GM12878 (cell line): ENCODE measurements around the gene SELENOK. TPM values are rescaled to one million over a fixed set of nuclear protein-coding genes. Genes with fewer than 3 reads are reported as not detected.

Source experiments
- ATAC-seq: fragments of 200-7000 bp; cut with Tn5 transposase; 3 replicates; pipeline ENCODE4 v1.9.1; 2020; ENCODE audit warnings: mild to moderate bottlenecking, moderate library complexity
- BruUV-seq: library from RNA; stranded (reverse); fragments of 400-500 nt; replicated peaks from 2 replicates; lab custom pipeline; 2021; lab: Mats Ljungman, UMichigan
- CTCF ChIA-PET: fragments of 300-600 bp; sonication (Branson Sonifier 250); formaldehyde crosslinking; extraction: SDS; loops from one replicate; lab custom pipeline; 2021; ENCODE audit warnings: inconsistent platforms; lab: Yijun Ruan, JAX
- POLR2A ChIA-PET: fragments of 350-600 bp; formaldehyde crosslinking; extraction: SDS; loops from one replicate; lab custom pipeline; 2021; ENCODE audit warnings: inconsistent platforms; lab: Charles Lee
- RAD21 ChIA-PET: fragments of 300-600 bp; sonication (Branson Sonifier 250); formaldehyde crosslinking; loops from one replicate; lab custom pipeline; 2023; ENCODE audit warnings: antibody characterized with exemption; ENCODE audit not compliant: unreplicated experiment; lab: Charles Lee
- SMC1A ChIA-PET: fragments of 300-600 bp; sonication (Branson Sonifier 250); formaldehyde crosslinking; loops from one replicate; lab custom pipeline; 2023; ENCODE audit not compliant: unreplicated experiment, uncharacterized antibody; lab: Charles Lee
- DNase-seq: peaks from one replicate; pipeline ENCODE4 v3.0.0-alpha.2; 2011; ENCODE audit warnings: low read depth, low spot score
- FAIRE-seq: peaks from 3 replicates; lab custom pipeline; 2011; peaks lifted over from hg19 to GRCh38; lab: Jason Lieb, UNC
- H2AFZ ChIP-seq: 2 replicates; pipeline ENCODE4 v1.6.0; 2011; ENCODE audit warnings: low read depth, low read length, control low read depth; ENCODE audit not compliant: control insufficient read depth
- H3K27ac ChIP-seq: 2 replicates; pipeline ENCODE4 v1.5.1; 2011; ENCODE audit warnings: control low read depth; ENCODE audit not compliant: control insufficient read depth, insufficient read depth
- H3K27me3 ChIP-seq, 2 experiments: replicated peaks in 1 of 2; 2 replicates each; pipeline versions ENCODE4 v1.6.0 to v1.6.1; 2011; ENCODE audit warnings: low read length in 1 of 2; ENCODE audit not compliant: control insufficient read depth in 2 of 2, insufficient read depth in 2 of 2
- H3K36me3 ChIP-seq, 2 experiments: 2 replicates each; pipeline ENCODE4 v1.5.1; 2011; ENCODE audit warnings: low read length in 1 of 2; ENCODE audit not compliant: control insufficient read depth in 2 of 2, insufficient read depth in 2 of 2
- H3K4me1 ChIP-seq: 2 replicates; pipeline ENCODE4 v1.6.1; 2011; ENCODE audit warnings: mild to moderate bottlenecking, low read length, moderate library complexity, mixed read lengths; ENCODE audit not compliant: control insufficient read depth, insufficient read depth
- H3K4me2 ChIP-seq: 2 replicates; pipeline ENCODE4 v1.6.0; 2011; ENCODE audit warnings: control low read depth; ENCODE audit not compliant: control insufficient read depth, insufficient read depth
- H3K4me3 ChIP-seq: fragments of 200-600 bp; sonication (generic); 2 replicates; pipeline ENCODE4 v1.5.1; 2016
- H3K79me2 ChIP-seq: 2 replicates; pipeline ENCODE4 v1.6.0; 2011; ENCODE audit warnings: low read length; ENCODE audit not compliant: control insufficient read depth, insufficient read depth
- H3K9ac ChIP-seq: 2 replicates; pipeline ENCODE4 v1.8.0; 2011; ENCODE audit warnings: low read length, control low read depth, mixed read lengths; ENCODE audit not compliant: control insufficient read depth, insufficient read depth
- H3K9me3 ChIP-seq: replicated peaks from 3 replicates; pipeline ENCODE4 v1.5.1; 2011; ENCODE audit warnings: mild to moderate bottlenecking, low read length; ENCODE audit not compliant: control insufficient read depth, insufficient read depth
- H4K20me1 ChIP-seq: 2 replicates; pipeline ENCODE4 v1.6.0; 2011; ENCODE audit not compliant: control insufficient read depth, insufficient read depth
- BACH1 ChIP-seq: fragments of 450-650 bp; IDR thresholded peaks from 2 replicates; pipeline ENCODE4 v1.6.1; 2017; ENCODE audit warnings: mild to moderate bottlenecking, borderline replicate concordance
- CBX3 ChIP-seq: fragments of 200-600 bp; sonication (generic); IDR thresholded peaks from 2 replicates; pipeline ENCODE4 v1.6.1; 2016; ENCODE audit warnings: low read depth, borderline replicate concordance
- CEBPB ChIP-seq, 2 experiments: fragments of 150-350 bp in 1 of 2; IDR thresholded peaks; 2 replicates each; pipeline ENCODE4 v1.6.1; 2012 to 2014; ENCODE audit warnings: low read depth in 2 of 2, low read length in 2 of 2, borderline replicate concordance in 1 of 2, inconsistent platforms in 1 of 2
- CTCF ChIP-seq, 3 experiments: IDR thresholded peaks in 2 of 3; conservative IDR thresholded peaks in 1 of 3; 2 replicates each; pipeline ENCODE4 v1.5.1; 2011; ENCODE audit warnings: low read depth in 3 of 3, low read length in 3 of 3, mild to moderate bottlenecking in 3 of 3, control low read depth in 2 of 3, moderate library complexity in 2 of 3, inconsistent platforms in 1 of 3, mixed read lengths in 1 of 3; ENCODE audit not compliant: control insufficient read depth in 2 of 3, insufficient read depth in 1 of 3; ENCODE audit errors: extremely low read depth in 1 of 3
- EGR1 ChIP-seq, 2 experiments: IDR thresholded peaks; 1 replicate in 1 of 2; 2 replicates in 1 of 2; pipeline ENCODE4 v1.6.1; 2011 to 2012; ENCODE audit warnings: low read depth in 2 of 2, low read length in 2 of 2, borderline replicate concordance in 1 of 2, mild to moderate bottlenecking in 1 of 2, moderate library complexity in 1 of 2
- EP300 ChIP-seq, 2 experiments: fragments of 150-350 bp in 1 of 2; IDR thresholded peaks; 2 replicates each; pipeline ENCODE4 v1.6.1; 2011 to 2012; ENCODE audit warnings: low read depth in 2 of 2, low read length in 2 of 2, borderline replicate concordance in 1 of 2, improper control_type of control experiment in 1 of 2, inconsistent platforms in 1 of 2; ENCODE audit not compliant: control insufficient read depth in 1 of 2
- ETV6 ChIP-seq, 2 experiments: fragments of 450-650 bp in 1 of 2; IDR thresholded peaks in 1 of 2; conservative IDR thresholded peaks in 1 of 2; 2 replicates each; pipeline ENCODE4 v1.6.1; 2014; ENCODE audit warnings: antibody characterized with exemption in 1 of 2, borderline replicate concordance in 1 of 2, low read depth in 1 of 2, mild to moderate bottlenecking in 1 of 2, moderate library complexity in 1 of 2
- FOXM1 ChIP-seq: IDR thresholded peaks from 2 replicates; pipeline ENCODE4 v1.6.1; 2012; ENCODE audit warnings: low read depth, mild to moderate bottlenecking, inconsistent platforms, low read length, moderate library complexity
- IRF4 ChIP-seq: IDR thresholded peaks from 2 replicates; pipeline ENCODE4 v1.6.1; 2011; ENCODE audit warnings: low read depth, low read length
- RAD51 ChIP-seq: fragments of 450-650 bp; IDR thresholded peaks from 2 replicates; pipeline ENCODE4 v1.6.1; 2016; ENCODE audit warnings: moderate library complexity, mild to moderate bottlenecking, inconsistent platforms
- RUNX3 ChIP-seq: IDR thresholded peaks from 2 replicates; pipeline ENCODE4 v1.6.1; 2012; ENCODE audit warnings: low read length, inconsistent platforms
- SMARCA5 ChIP-seq: fragments of 450-650 bp; IDR thresholded peaks from 2 replicates; pipeline ENCODE4 v1.6.1; 2017; ENCODE audit warnings: mild to moderate bottlenecking
- SMC3 ChIP-seq: IDR thresholded peaks from 2 replicates; pipeline ENCODE4 v1.6.1; 2011; ENCODE audit warnings: low read length, improper control_type of control experiment, borderline replicate concordance
- YY1 ChIP-seq: IDR thresholded peaks from 2 replicates; pipeline ENCODE4 v1.6.1; 2011; ENCODE audit warnings: low read depth, mild to moderate bottlenecking, low read length
- ZNF274 ChIP-seq: IDR thresholded peaks from one replicate; pipeline ENCODE4 v1.8.0; 2011; ENCODE audit not compliant: insufficient read length, insufficient read depth
- ZZZ3 ChIP-seq: IDR thresholded peaks from 2 replicates; pipeline ENCODE4 v1.6.1; 2011; ENCODE audit warnings: low read depth; ENCODE audit not compliant: control insufficient read depth, insufficient read length
- WGBS: methylation state at CpG from one replicate; pipeline ENCODE4 v1.1.6; 2016; ENCODE audit warnings: low lambda C conversion rate; ENCODE audit not compliant: insufficient replicate concordance, insufficient coverage; ENCODE audit errors: missing lambda C conversion rate; 5-methylcytosine and 5-hydroxymethylcytosine counted together
- in situ Hi-C: fragments of 300-500 bp; cut with MboI; formaldehyde crosslinking; loops from 9 replicates; pipeline ENCODE4 v1.14.3; 2018; ENCODE audit warnings: mixed read lengths
- intact Hi-C: fragments of 100-400 bp; cut with micrococcal nuclease; formaldehyde crosslinking; loops from one replicate; pipeline ENCODE4 v1.14.2; 2022; ENCODE audit not compliant: unreplicated experiment
- polyA plus RNA-seq, 11 experiments: library from polyadenylated mRNA; depleted of rRNA in 4 of 11; unstranded in 6 of 11; stranded (reverse) in 5 of 11; fragments of >200 nt; fragmentation: Nextera tagmentation in 4 of 11; fragmentation: Illumina TruSeq in 1 of 11; extraction: Ambion mirVana in 4 of 11; extraction: Trizol in 1 of 11; gene quantifications; 1 replicate in 1 of 11; 2 replicates in 10 of 11; pipeline versions ENCODE4 v1.2.1 to v1.2.3, GENCODE V29; 2011 to 2016; ENCODE audit warnings: inconsistent platforms in 2 of 11, missing spikeins in 2 of 11, low read depth in 1 of 11
- total RNA-seq, 4 experiments: library from RNA; depleted of rRNA in 3 of 4; stranded (reverse); fragments of >200 nt in 3 of 4; fragmentation: Illumina TruSeq in 1 of 4; extraction: Trizol in 1 of 4; gene quantifications; 2 replicates each; pipeline versions ENCODE4 v1.2.1 to v1.2.3, GENCODE V29; 2013 to 2021

Gene SELENOK
- total and polyA plus RNA-seq, 10 of the 15 experiments (the other 5 are each of a cell fraction or from before 2014, with no cell fraction given), result 35.4 to 322 (median 101) TPM

GRCh38 chr3:53845881-53846133 is 45.9 kb downstream of the SELENOK start (continued):
- TF ChIP-seq ZNF274 (no peak), CEBPB (IDR thresholded peaks at IDR 0.05; ENCODE audit: borderline replicate concordance in 1 of 2, low read depth in 2 of 2, low read length in 2 of 2) (no peak)
- TF ChIP-seq, all 136 proteins: peak for 1

- ATAC-seq (peak; percentile 10), FAIRE-seq (no peak), DNase-seq (no peak)
- POLR2A ChIA-PET, result interaction anchor here (0.5 to 4.1 kb wide), 13 partner anchors 8 to 1880 kb away, joined by 3 to 30 read pairs (median 4); partner anchors contain the start of gene SELENOK
- Histone ChIP-seq H3K9ac (peak overlapping the region; percentile 73), H3K4me3 (peak overlapping the region; percentile 73), H3K27ac (peak overlapping the region; percentile 62), H2AFZ (peak overlapping the region; percentile 81), H3K9me3 (no peaks in the 10 kb centered on the region), H3K36me3 (no peaks in the 10 kb centered on the region), H3K4me2 (peak overlapping the region; percentile 82), H3K27me3 (no peaks in the 10 kb centered on the region), H3K79me2 (peaks cover 18% of the 10 kb centered on the region), H3K4me1 (peaks cover 39% of the 10 kb centered on the region), H4K20me1 (no peaks in the 10 kb centered on the region)
- intact Hi-C loops, result loop anchor here (2.0 to 10.0 kb wide), 3 partner anchors 38 to 100 kb away; partner anchors contain the start of gene ACTR8
- in situ Hi-C loops, result no loop called here
- RAD21 ChIA-PET, result interaction anchor here (0.6 to 5.1 kb wide), 17 partner anchors 17 to 332 kb away, joined by 3 to 41 read pairs (median 5); partner anchors contain the start of genes ACTR8 and SELENOK
- BruUV-seq, result no TSS peak
- SMC1A ChIA-PET, result interaction anchor here (0.9 to 3.5 kb wide), 19 partner anchors 8 to 197 kb away, joined by 3 to 26 read pairs (median 4); partner anchors contain the start of gene SELENOK
- WGBS, result 17% methylated on average over 25 of the region's 25 CpGs
- CTCF ChIA-PET, result interaction anchor here (0.7 to 2.5 kb wide), 17 partner anchors 8 to 499 kb away, joined by 3 to 9 read pairs (median 4); no protein-coding TSS in a partner anchor
- no peak for TF ChIP-seq ETV6 (conservative IDR thresholded peaks at IDR 0.05 in 1 of 2, IDR thresholded peaks at IDR 0.05 in 1 of 2; ENCODE audit: borderline replicate concordance in 1 of 2, low read depth in 1 of 2)
- TF ChIP-seq SMC3, result no peak
- peak in 1 of 2 experiments; percentile 60; a peak in 1 of 3 replicates for TF ChIP-seq EGR1 (IDR thresholded peaks at IDR 0.05; ENCODE audit: borderline replicate concordance in 1 of 2, low read depth in 2 of 2, low read length in 2 of 2)
- TF ChIP-seq IRF4, result no peak
- TF ChIP-seq BACH1, result peak; percentile 14; the same call in 1 of the 2 replicates
- no peak for TF ChIP-seq CBX3
- TF ChIP-seq ZZZ3, result no peak
- TF ChIP-seq YY1, result 0 out of 2 replicates have a peak, but pooled peaks have one; percentile 8
- no peak for TF ChIP-seq EP300 (IDR thresholded peaks at IDR 0.05; ENCODE audit: borderline replicate concordance in 1 of 2, control insufficient read depth in 1 of 2, low read depth in 2 of 2, low read length in 2 of 2)
- TF ChIP-seq RUNX3, result peak; percentile 26; the same call in 1 of the 2 replicates
- no peak for TF ChIP-seq RAD51
- peak; percentile 41; the same call in 1 of the 2 replicates for TF ChIP-seq SMARCA5
- no peak for TF ChIP-seq FOXM1
- TF ChIP-seq CTCF (IDR thresholded peaks at IDR 0.05 in 2 of 3, conservative IDR thresholded peaks at IDR 0.05 in 1 of 3; ENCODE audit: control insufficient read depth in 2 of 3, extremely low read depth in 1 of 3, insufficient read depth in 1 of 3, low read depth in 3 of 3, low read length in 3 of 3), result peak; percentile 29 to 33 (median 30); a peak in 2 of 6 replicates
Measured at GRCh38 chr3:53845103-53845880, 46.4 kb downstream of the SELENOK start.
